HFF-Myc (cell line): ENCODE results near the gene PCDHA2.

Experiments used
- DNase-seq: peaks from one replicate; pipeline ENCODE4 v3.0.0-alpha.2; 2011; ENCODE audit warnings: low read depth; ENCODE audit errors: extremely low read depth
- H3K4me3 ChIP-seq: replicated peaks from 2 replicates; pipeline ENCODE4 v1.5.1; 2011; ENCODE audit warnings: low read depth, mild to moderate bottlenecking, control low read depth, low read length
- CTCF ChIP-seq: IDR thresholded peaks from 2 replicates; pipeline ENCODE4 v1.5.1; 2012; ENCODE audit warnings: mild to moderate bottlenecking, low read depth, low read length, control low read depth; ENCODE audit errors: missing control alignments

Gene PCDHA2

DNA sequence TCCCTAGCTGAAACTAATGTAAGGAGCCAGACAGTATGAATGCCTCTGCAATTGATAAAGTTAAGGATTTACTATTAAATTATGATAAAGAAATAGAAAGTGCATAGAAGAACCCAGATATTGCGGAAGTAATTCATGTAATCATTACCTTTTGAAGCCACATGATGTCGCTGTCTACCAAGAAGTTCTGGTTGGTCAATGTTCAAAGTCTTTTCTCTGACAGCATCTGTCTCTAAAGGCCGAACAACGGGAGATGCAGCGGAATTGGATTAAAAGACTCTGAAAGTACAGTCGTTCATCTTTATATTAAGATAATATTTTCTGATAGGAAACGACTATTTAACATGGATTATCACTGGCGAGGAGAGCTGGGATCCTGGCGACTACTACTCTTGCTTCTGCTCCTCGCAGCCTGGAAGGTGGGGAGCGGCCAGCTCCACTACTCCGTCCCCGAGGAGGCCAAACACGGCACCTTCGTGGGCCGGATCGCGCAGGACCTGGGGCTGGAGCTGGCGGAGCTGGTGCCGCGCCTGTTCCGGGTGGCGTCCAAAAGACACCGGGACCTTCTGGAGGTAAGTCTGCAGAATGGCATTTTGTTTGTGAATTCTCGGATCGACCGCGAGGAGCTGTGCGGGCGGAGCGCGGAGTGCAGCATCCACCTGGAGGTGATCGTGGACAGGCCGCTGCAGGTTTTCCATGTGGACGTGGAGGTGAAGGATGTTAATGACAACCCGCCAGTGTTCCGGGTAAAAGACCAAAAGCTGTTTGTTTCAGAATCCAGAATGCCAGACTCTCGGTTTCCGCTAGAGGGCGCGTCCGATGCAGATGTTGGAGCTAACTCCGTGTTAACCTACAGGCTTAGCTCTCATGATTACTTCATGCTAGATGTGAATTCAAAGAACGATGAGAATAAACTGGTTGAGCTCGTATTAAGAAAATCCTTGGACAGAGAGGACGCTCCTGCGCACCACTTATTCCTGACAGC is 46.6 kb downstream of the PCDHA2 start, which contains the start of gene PCDHA8:
Gene PCDHA8 (plus strand): TSS at position 210 of the 985 bp plus-strand sequence. CDS start 135 bp downstream, at position 345.
- no peak for DNase-seq
- peak; percentile 60 for TF ChIP-seq CTCF
- no peak within 1 kb of the TSS for H3K4me3 ChIP-seq

DNA sequence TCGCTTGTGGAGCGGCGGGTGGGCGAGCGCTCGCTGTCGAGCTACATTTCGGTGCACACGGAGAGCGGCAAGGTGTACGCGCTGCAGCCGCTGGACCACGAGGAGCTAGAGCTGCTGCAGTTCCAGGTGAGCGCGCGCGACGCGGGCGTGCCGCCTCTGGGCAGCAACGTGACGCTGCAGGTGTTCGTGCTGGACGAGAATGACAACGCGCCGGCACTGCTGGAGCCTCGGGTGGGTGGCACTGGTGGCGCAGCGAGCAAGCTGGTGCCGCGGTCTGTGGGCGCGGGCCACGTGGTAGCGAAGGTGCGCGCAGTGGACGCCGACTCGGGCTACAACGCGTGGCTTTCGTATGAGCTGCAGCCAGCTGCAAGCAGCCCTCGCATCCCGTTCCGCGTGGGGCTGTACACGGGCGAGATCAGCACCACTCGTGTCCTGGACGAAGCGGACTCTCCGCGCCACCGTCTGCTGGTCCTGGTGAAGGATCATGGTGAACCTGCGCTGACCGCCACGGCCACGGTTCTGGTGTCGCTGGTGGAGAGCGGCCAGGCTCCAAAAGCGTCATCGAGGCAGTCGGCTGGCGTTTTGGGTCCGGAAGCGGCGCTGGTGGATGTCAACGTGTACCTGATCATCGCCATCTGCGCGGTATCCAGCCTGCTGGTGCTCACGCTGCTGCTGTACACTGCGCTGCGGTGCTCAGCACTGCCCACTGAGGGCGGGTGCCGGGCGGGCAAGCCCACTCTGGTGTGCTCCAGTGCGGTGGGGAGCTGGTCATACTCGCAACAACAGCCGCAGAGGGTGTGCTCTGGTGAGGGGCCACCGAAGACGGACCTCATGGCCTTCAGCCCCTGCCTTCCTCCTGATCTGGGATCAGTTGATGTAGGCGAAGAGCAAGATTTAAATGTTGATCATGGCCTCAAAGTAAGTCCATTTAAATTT is 48.4 kb downstream of the PCDHA2 start:
- H3K4me3 ChIP-seq = no peak overlapping the region
- no peak for TF ChIP-seq CTCF
- DNase-seq = no peak
